ENCODE results near the gene PLPPR1. TPM values are rescaled to one million over a fixed set of nuclear protein-coding genes. Genes with fewer than 3 reads are reported as not detected.

The PLPPR1 gene
- total RNA-seq, 4 donors from 2014 or later: 0.60 to 0.68 TPM; not detected in 2

DNA sequence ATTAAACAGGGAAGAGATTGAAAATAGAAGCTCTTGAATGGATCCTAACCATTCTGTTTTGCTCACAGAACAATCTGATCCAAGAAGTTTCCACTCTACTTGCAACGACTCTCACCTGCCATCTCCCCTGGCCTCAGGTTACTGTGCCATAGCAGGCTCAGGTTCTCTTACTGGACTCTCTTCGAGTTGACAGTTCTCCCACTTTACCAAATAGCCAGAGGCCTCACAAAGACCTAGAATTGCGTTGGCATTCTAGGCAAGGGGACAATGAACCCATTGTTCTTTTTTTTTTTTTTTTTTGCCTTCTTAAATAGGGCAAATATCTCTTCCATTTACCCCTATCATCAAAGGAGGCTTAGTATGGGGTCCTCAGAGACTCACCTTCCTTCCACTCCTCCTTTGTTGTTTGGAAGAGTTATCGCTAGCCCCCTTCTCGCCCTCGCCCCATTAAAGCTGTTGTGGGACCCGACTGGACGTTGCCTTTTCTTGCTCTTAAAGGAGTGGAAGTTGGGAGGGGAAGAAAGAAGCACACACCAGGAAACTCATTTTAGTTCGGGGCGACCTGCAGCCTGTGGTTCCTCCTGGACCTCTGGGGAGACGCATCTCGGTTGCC lies 688 bp upstream of the PLPPR1 start:
- 13 to 20% methylated on average over 1 to 12 of the region's 12 CpGs for WGBS, 2 donors (ENCODE audit: low coverage in 1 of 2)

DNA sequence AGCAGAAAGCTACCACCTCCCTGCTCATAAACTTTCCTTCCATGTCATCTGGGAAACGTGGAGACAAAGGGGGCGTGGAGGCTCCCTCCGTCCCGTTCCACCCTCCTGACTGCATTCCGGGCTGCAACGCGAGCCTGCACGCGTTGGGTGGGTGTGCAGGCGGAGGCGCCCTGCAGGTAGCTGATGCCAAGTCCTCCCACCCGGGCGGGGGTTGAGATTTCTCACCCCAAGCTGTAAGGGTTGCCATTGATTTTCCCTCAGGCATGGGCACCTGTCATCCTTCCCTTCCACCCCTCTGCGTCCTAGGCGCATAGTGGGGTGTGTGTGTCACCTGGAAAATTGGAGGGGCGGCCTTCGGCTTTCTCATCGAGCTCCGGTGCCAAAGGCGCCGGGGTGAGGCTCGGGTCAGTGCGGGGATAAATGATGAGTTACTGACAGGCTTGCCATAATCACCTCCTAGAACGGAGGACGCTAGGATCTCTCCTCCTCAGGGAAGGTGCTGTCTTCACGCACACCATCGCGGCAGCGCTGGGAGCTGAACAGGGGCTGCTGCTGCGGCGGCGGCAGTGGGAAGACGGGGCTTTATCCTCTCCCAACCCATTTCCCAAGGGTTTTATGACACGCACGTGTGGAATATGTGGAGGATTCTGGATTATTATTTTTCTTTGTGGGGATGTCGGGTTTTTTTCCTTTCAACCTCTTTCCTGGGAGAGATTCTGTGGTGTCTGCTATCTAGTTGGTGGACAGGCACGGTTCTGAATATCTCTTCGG lies 973 bp downstream of the PLPPR1 start:
- in situ Hi-C loops (cut with MboI; ENCODE audit: low pct_ligation_motif_present in 1 of 4, low pct_unique_long_range_greater_than_20kb in 1 of 4, low sequenced_read_pairs in 3 of 4): no loop called here
- intact Hi-C loops (cut with DNase I; ENCODE audit: low total_unique reads): no loop called here
- Histone ChIP-seq H3K27ac (no peak overlapping the region), H3K9me3 (no peaks in the 10 kb centered on the region), H3K4me3 (peak overlapping the region in 3 of 4 donors; percentile 32 to 50 (median 48)), H3K4me1 (peaks cover 0 to 12% (median 8%) of the 10 kb centered on the region in 4 donors), H3K27me3 (peaks cover 52% of the 10 kb centered on the region), H3K36me3 (no peaks in the 10 kb centered on the region)
- DNase-seq: no peak
- WGBS, 2 donors (ENCODE audit: low coverage in 1 of 2): 0 to 11% methylated on average over 4 to 38 of the region's 38 CpGs
- TF ChIP-seq CTCF (IDR thresholded peaks at IDR 0.05): no peak
- no peak for TF ChIP-seq POLR2AphosphoS5 (IDR thresholded peaks at IDR 0.05)
- TF ChIP-seq POLR2A (IDR thresholded peaks at IDR 0.05): no peak
- no peak for TF ChIP-seq EP300 (IDR thresholded peaks at IDR 0.05; ENCODE audit: low read depth)

More for the DNA sequence above, 688 bp upstream of the PLPPR1 start:
- peak overlapping the region in 3 of 4 donors; percentile 32 to 50 (median 48) for H3K4me3 ChIP-seq
- peaks cover 0 to 12% (median 8%) of the 10 kb centered on the region in 4 donors for H3K4me1 ChIP-seq
- no peak for DNase-seq
- H3K9me3 ChIP-seq: no peaks in the 10 kb centered on the region
- TF ChIP-seq CTCF (IDR thresholded peaks at IDR 0.05) (no peak), POLR2AphosphoS5 (IDR thresholded peaks at IDR 0.05) (no peak), POLR2A (IDR thresholded peaks at IDR 0.05) (no peak), EP300 (IDR thresholded peaks at IDR 0.05; ENCODE audit: low read depth) (no peak)
- in situ Hi-C loops (cut with MboI; ENCODE audit: low pct_ligation_motif_present in 1 of 4, low pct_unique_long_range_greater_than_20kb in 1 of 4, low sequenced_read_pairs in 3 of 4): no loop called here
- no peaks in the 10 kb centered on the region for H3K36me3 ChIP-seq
- H3K27ac ChIP-seq: peak overlapping the region in 1 of 4 donors; percentile 63
- intact Hi-C loops (cut with DNase I; ENCODE audit: low total_unique reads): no loop called here
- H3K27me3 ChIP-seq: peaks cover 52% of the 10 kb centered on the region

- no peaks in the 10 kb centered on the region for H3K9me3 ChIP-seq
- DNase-seq: no peak
- H3K27me3 ChIP-seq: peaks cover 52% of the 10 kb centered on the region
- no peak overlapping the region for H3K27ac ChIP-seq
- H3K4me3 ChIP-seq: no peak overlapping the region
- no peaks in the 10 kb centered on the region for H3K36me3 ChIP-seq
- H3K4me1 ChIP-seq: peaks cover 0 to 12% (median 8%) of the 10 kb centered on the region in 4 donors
- 18 to 25% methylated on average over 4 to 8 of the region's 8 CpGs for WGBS, 2 donors (ENCODE audit: low coverage in 1 of 2)
- intact Hi-C loops (cut with DNase I; ENCODE audit: low total_unique reads) (no loop called here), in situ Hi-C loops (cut with MboI; ENCODE audit: low pct_ligation_motif_present in 1 of 4, low pct_unique_long_range_greater_than_20kb in 1 of 4, low sequenced_read_pairs in 3 of 4) (no loop called here)
- TF ChIP-seq POLR2A (IDR thresholded peaks at IDR 0.05): no peak
- no peak for TF ChIP-seq CTCF (IDR thresholded peaks at IDR 0.05)
- TF ChIP-seq POLR2AphosphoS5 (IDR thresholded peaks at IDR 0.05): no peak
- no peak for TF ChIP-seq EP300 (IDR thresholded peaks at IDR 0.05; ENCODE audit: low read depth)
These were observed 1.5 kb downstream of the PLPPR1 start for GRCh38 chr9:101030086-101030391.

- peaks cover 0 to 8% (median 6%) of the 10 kb centered on the region in 4 donors for H3K4me1 ChIP-seq
- H3K9me3 ChIP-seq: no peaks in the 10 kb centered on the region
- TF ChIP-seq EP300 (IDR thresholded peaks at IDR 0.05; ENCODE audit: low read depth): no peak
- TF ChIP-seq POLR2AphosphoS5 (IDR thresholded peaks at IDR 0.05): no peak
- TF ChIP-seq CTCF (IDR thresholded peaks at IDR 0.05): no peak
- no peak for TF ChIP-seq POLR2A (IDR thresholded peaks at IDR 0.05)
- H3K27ac ChIP-seq: no peak overlapping the region
- H3K27me3 ChIP-seq: peaks cover 43% of the 10 kb centered on the region
- DNase-seq: no peak
- in situ Hi-C loops (cut with MboI; ENCODE audit: low pct_ligation_motif_present in 1 of 4, low pct_unique_long_range_greater_than_20kb in 1 of 4, low sequenced_read_pairs in 3 of 4) (no loop called here), intact Hi-C loops (cut with DNase I; ENCODE audit: low total_unique reads) (no loop called here)
- H3K36me3 ChIP-seq: no peaks in the 10 kb centered on the region
- no peak overlapping the region for H3K4me3 ChIP-seq
- WGBS, 2 donors (ENCODE audit: low coverage in 1 of 2): 58 to 67% methylated on average over 1 of the region's 1 CpG
These were observed 3.9 kb downstream of the PLPPR1 start for GRCh38 chr9:101032426-101032825.

Data from transverse colon (tissue), 4 donors.